Breast epithelium (tissue), 4 donors: ENCODE measurements around the gene DNASE1. TPM values are rescaled to one million over a fixed set of nuclear protein-coding genes. Genes with fewer than 3 reads are reported as not detected.

Experiments
- DNase-seq, 2 donors: peaks; one replicate each; pipeline ENCODE4 v3.0.0-alpha.2; 2019; ENCODE audit warnings: low spot score in 2 of 2
- H3K27ac ChIP-seq, 2 donors: fragments of 200-600 bp; sonication (generic) in 1 of 2; one replicate each; pipeline ENCODE4 v1.5.1; 2016 to 2019; ENCODE audit warnings: mild to moderate bottlenecking in 1 of 2
- H3K27me3 ChIP-seq, 2 donors: fragments of 200-600 bp; sonication (generic) in 1 of 2; one replicate each; pipeline versions ENCODE4 v1.5.1 to v1.6.0; 2017 to 2019; ENCODE audit warnings: control low read depth in 1 of 2, mild to moderate bottlenecking in 1 of 2
- H3K36me3 ChIP-seq: fragments of 200-600 bp; one replicate; pipeline ENCODE4 v1.5.1; 2019
- H3K4me1 ChIP-seq, 2 donors: fragments of 200-600 bp; sonication (generic); one replicate each; pipeline ENCODE4 v1.5.1; 2016 to 2019; ENCODE audit warnings: control low read depth in 1 of 2
- H3K4me3 ChIP-seq, 3 donors: fragments of 200-600 bp; sonication (generic); 1 replicate in 2 of 3; 2 replicates in 1 of 3; pipeline ENCODE4 v1.5.1; 2016 to 2019; ENCODE audit warnings: mild to moderate bottlenecking in 3 of 3, moderate library complexity in 2 of 3
- H3K9me3 ChIP-seq, 2 donors: fragments of 200-600 bp; sonication (generic) in 1 of 2; one replicate each; pipeline ENCODE4 v1.5.1; 2016 to 2019; ENCODE audit warnings: control low read depth in 1 of 2
- CTCF ChIP-seq, 3 donors: fragments of 450-650 bp; IDR thresholded peaks; one replicate each; pipeline ENCODE4 v1.5.1; 2016 to 2017; ENCODE audit warnings: antibody characterized with exemption in 3 of 3, mild to moderate bottlenecking in 3 of 3, moderate library complexity in 3 of 3
- POLR2A ChIP-seq: fragments of 450-650 bp; IDR thresholded peaks from one replicate; pipeline ENCODE4 v1.6.1; 2016; ENCODE audit warnings: antibody characterized with exemption, mild to moderate bottlenecking, moderate library complexity
- POLR2AphosphoS5 ChIP-seq, 3 donors: sonication (generic); formaldehyde crosslinking; IDR thresholded peaks; one replicate each; pipeline ENCODE4 v1.6.1; 2017; ENCODE audit warnings: antibody characterized with exemption in 3 of 3
- intact Hi-C: fragments of 100-400 bp; cut with DNase I; formaldehyde crosslinking; loops from one replicate; pipeline ENCODE4 v1.15.1; 2023; ENCODE audit warnings: low total_unique reads
- total RNA-seq, 3 donors: library from RNA; depleted of rRNA; stranded (reverse); fragments of >200 nt; gene quantifications; one replicate each; pipeline ENCODE4 v1.1.0, GENCODE V29; 2016

Gene DNASE1
- total RNA-seq, 3 donors from 2014 or later: 15.8 to 30.0 (median 23.6) TPM

DNA sequence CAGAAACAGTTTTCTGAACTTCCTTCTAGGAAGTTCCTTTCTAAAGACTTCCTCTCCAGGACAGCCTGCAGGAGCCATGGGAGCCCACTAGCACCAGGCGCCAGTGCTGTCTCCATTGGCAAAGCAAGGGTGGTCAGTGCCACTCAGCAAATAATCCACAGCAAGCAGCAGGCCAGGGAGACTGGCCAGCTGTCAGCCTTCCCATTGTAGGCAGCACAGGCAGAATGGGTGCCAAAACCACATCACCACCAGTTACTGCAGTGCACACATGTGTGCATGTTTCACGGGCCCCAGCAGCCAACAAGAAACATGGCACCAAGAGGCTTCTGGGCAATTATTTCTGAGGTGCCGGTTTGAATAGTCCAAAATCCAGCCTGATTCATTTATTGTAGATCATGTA is 26.7 kb downstream of the DNASE1 start:
- Histone ChIP-seq H3K4me1 (no peaks in the 10 kb centered on the region), H3K27me3 (no peaks in the 10 kb centered on the region), H3K36me3 (no peaks in the 10 kb centered on the region), H3K4me3 (no peak overlapping the region), H3K9me3 (no peaks in the 10 kb centered on the region), H3K27ac (no peak overlapping the region)
- intact Hi-C loops: no loop called here
- DNase-seq: no peak
- TF ChIP-seq POLR2AphosphoS5 (IDR thresholded peaks at IDR 0.05) (no peak), POLR2A (no peak), CTCF (IDR thresholded peaks at IDR 0.05) (no peak)

DNA sequence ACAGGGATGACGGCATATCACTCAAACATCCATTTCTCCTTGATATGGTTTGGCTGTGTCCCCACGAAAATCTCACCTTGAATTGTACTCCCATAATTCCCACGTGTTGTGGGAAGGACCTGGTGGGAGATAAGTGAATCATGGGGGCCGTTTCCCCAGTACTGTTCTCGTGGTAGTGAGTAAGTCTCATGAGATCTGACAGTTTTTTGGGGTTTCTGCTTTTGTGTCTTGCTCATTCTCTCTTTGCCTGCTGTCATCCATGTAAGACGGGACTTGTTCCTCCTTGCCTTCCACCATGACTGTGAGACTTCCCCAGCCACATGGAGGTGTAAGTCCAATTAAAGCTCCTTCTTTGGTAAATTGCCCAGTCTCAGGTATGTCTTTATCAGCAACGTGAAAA is 32.5 kb downstream of the DNASE1 start:
- Histone ChIP-seq H3K9me3 (no peaks in the 10 kb centered on the region), H3K36me3 (no peaks in the 10 kb centered on the region), H3K27me3 (no peaks in the 10 kb centered on the region), H3K4me1 (no peaks in the 10 kb centered on the region), H3K4me3 (no peak overlapping the region), H3K27ac (no peak overlapping the region)
- TF ChIP-seq POLR2A (no peak), POLR2AphosphoS5 (IDR thresholded peaks at IDR 0.05) (no peak), CTCF (IDR thresholded peaks at IDR 0.05) (no peak)
- intact Hi-C loops: loop anchor here (1.0 kb wide), 1 partner anchor 32 kb away; no protein-coding TSS in a partner anchor
- no peak for DNase-seq

DNA sequence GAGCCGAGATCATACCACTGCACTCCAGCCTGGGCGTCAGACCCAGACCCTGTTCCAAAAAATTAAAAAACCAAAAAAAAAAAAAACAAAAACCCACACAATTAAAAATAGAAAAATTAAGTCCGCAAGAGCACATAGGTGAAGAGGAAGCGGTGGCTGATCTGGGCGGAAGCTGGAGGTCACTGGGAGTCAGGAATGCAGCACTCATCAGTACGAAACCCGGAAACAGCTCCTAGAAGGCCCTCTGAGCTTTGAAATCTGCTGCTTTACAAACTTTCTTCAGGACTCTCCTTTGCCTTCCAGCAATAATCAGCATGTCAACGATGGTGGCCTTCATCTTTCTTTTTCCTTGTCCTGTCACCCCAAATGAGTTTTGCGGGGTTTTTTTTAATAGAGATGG is 33.3 kb downstream of the DNASE1 start:
- no peak for TF ChIP-seq POLR2AphosphoS5 (IDR thresholded peaks at IDR 0.05)
- no peak for TF ChIP-seq CTCF (IDR thresholded peaks at IDR 0.05)
- TF ChIP-seq POLR2A: no peak
- intact Hi-C loops: loop anchor here (1.0 kb wide), 1 partner anchor 32 kb away; no protein-coding TSS in a partner anchor
- H3K36me3 ChIP-seq: no peaks in the 10 kb centered on the region
- no peak overlapping the region for H3K4me3 ChIP-seq
- no peaks in the 10 kb centered on the region for H3K4me1 ChIP-seq
- no peaks in the 10 kb centered on the region for H3K9me3 ChIP-seq
- DNase-seq: no peak
- no peak overlapping the region for H3K27ac ChIP-seq
- no peaks in the 10 kb centered on the region for H3K27me3 ChIP-seq

DNA sequence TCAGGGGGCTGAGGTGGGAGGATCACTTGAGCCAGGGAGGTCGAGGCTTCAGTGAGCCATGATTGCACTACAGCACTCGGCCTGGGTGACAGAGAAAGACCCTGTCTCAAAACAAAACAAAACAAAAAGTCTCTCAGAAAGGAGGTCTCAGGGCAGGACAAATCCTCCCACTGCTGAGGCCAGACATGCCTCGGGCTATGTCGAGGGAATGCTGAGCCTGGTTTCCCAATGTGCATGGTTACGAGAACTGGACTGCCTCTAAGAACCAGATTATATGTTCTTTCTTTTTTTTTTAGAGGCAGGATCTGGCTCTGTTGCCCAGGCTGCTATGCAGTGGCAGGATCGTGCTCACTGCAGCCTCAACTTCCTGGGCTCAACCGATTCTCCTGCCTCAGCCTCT is 35.2 kb downstream of the DNASE1 start:
- Histone ChIP-seq H3K27ac (peak overlapping the region; percentile 34 to 72), H3K4me3 (no peak overlapping the region), H3K36me3 (no peaks in the 10 kb centered on the region), H3K4me1 (no peaks in the 10 kb centered on the region), H3K27me3 (no peaks in the 10 kb centered on the region), H3K9me3 (no peaks in the 10 kb centered on the region)
- DNase-seq: no peak
- no peak for TF ChIP-seq CTCF (IDR thresholded peaks at IDR 0.05)
- no peak for TF ChIP-seq POLR2A
- TF ChIP-seq POLR2AphosphoS5 (IDR thresholded peaks at IDR 0.05): no peak
- intact Hi-C loops: no loop called here

- H3K9me3 ChIP-seq: no peaks in the 10 kb centered on the region
- no peaks in the 10 kb centered on the region for H3K27me3 ChIP-seq
- H3K4me1 ChIP-seq: no peaks in the 10 kb centered on the region
- H3K4me3 ChIP-seq: peak overlapping the region; percentile 30 to 60 (median 39)
- TF ChIP-seq CTCF (IDR thresholded peaks at IDR 0.05) (peak; percentile 85 to 91 (median 88)), POLR2AphosphoS5 (IDR thresholded peaks at IDR 0.05) (peak; percentile 80 to 90 (median 82)), POLR2A (no peak)
- intact Hi-C loops: no loop called here
- DNase-seq: peak; percentile 87
- no peaks in the 10 kb centered on the region for H3K36me3 ChIP-seq
- H3K27ac ChIP-seq: peak overlapping the region; percentile 34 to 71
These were observed 36.0 kb downstream of the DNASE1 start for GRCh38 chr16:3690470-3690928.
